ENCODE results near the gene KRTAP29-1. TPM values are rescaled to one million over a fixed set of nuclear protein-coding genes. Genes with fewer than 3 reads are reported as not detected.

Gene KRTAP29-1
- polyA plus RNA-seq, 3 donors = not detected

- H3K27me3 ChIP-seq (ENCODE audit: control insufficient read depth in 2 of 2, insufficient read depth in 2 of 2, low read length in 2 of 2) = no peaks in the 10 kb centered on the region
- no peak overlapping the region for H3K9ac ChIP-seq (ENCODE audit: insufficient read depth, low read length, poor library complexity, severe bottlenecking)
- no peak overlapping the region for H2AFZ ChIP-seq (ENCODE audit: insufficient read depth, low read depth, low read length, poor library complexity, severe bottlenecking)
- Mint-ChIP-seq H3K27me3 (ENCODE audit: low read depth in 3 of 3) (peaks cover 2 to 10% (median 4%) of the 10 kb centered on the region in 3 donors), H3K27ac (no peak overlapping the region), H3K9me3 (peaks cover 10 to 23% (median 19%) of the 10 kb centered on the region in 7 donors), H3K4me3 (no peak overlapping the region), H3K36me3 (peaks cover 0 to 2% of the 10 kb centered on the region in 2 donors), H3K4me1 (peaks cover under 1% of the 10 kb centered on the region)
- H3K9me3 ChIP-seq (replicated peaks in 1 of 2; ENCODE audit: control insufficient read depth in 1 of 2, insufficient read depth in 1 of 2, low read length in 2 of 2) = peaks cover 15 to 16% of the 10 kb centered on the region in 2 donors
- H3K4me2 ChIP-seq (replicated peaks; ENCODE audit: extremely low read depth, low read length, poor library complexity, severe bottlenecking) = no peak overlapping the region
- no peak for DNase-seq
- no peak overlapping the region for H3K27ac ChIP-seq (ENCODE audit: low read depth in 1 of 2, low read length in 2 of 2)
- intact Hi-C loops (cut with micrococcal nuclease) = no loop called here
- WGBS (ENCODE audit: insufficient coverage) = 100% methylated on average over 2 of the region's 3 CpGs
- TF ChIP-seq CTCF (IDR thresholded peaks at IDR 0.05) = no peak
- H3K4me3 ChIP-seq (replicated peaks in 1 of 3; ENCODE audit: low read depth in 2 of 3, low read length in 3 of 3) = no peak overlapping the region
- no peaks in the 10 kb centered on the region for H3K79me2 ChIP-seq (ENCODE audit: insufficient read depth, low read length)
- no peaks in the 10 kb centered on the region for H3K36me3 ChIP-seq (replicated peaks in 1 of 2; ENCODE audit: control insufficient read depth in 1 of 2, insufficient read depth in 2 of 2, low read length in 2 of 2)
- H4K20me1 ChIP-seq (ENCODE audit: insufficient read depth, low read length) = no peaks in the 10 kb centered on the region
- H3K4me1 ChIP-seq (ENCODE audit: control insufficient read depth in 1 of 2, insufficient read depth in 2 of 2, low read length in 2 of 2) = peaks cover 0 to 1% of the 10 kb centered on the region in 2 donors
Measured at GRCh38 chr17:41345992-41346391, 43.3 kb upstream of the KRTAP29-1 start.

- no peaks in the 10 kb centered on the region for H4K20me1 ChIP-seq (ENCODE audit: insufficient read depth, low read length)
- peaks cover 0 to 2% of the 10 kb centered on the region in 2 donors for H3K36me3 Mint-ChIP-seq
- peak overlapping the region in 1 of 7 donors; percentile 5 for H3K27ac Mint-ChIP-seq
- H3K27me3 Mint-ChIP-seq (ENCODE audit: low read depth in 3 of 3) = peaks cover 2 to 5% (median 4%) of the 10 kb centered on the region in 3 donors
- H3K27me3 ChIP-seq (ENCODE audit: control insufficient read depth in 2 of 2, insufficient read depth in 2 of 2, low read length in 2 of 2) = no peaks in the 10 kb centered on the region
- no peak for TF ChIP-seq CTCF (IDR thresholded peaks at IDR 0.05)
- no peaks in the 10 kb centered on the region for H3K36me3 ChIP-seq (replicated peaks in 1 of 2; ENCODE audit: control insufficient read depth in 1 of 2, insufficient read depth in 2 of 2, low read length in 2 of 2)
- H3K27ac ChIP-seq (ENCODE audit: low read depth in 1 of 2, low read length in 2 of 2) = no peak overlapping the region
- 84% methylated on average over 3 of the region's 3 CpGs for WGBS (ENCODE audit: insufficient coverage)
- H3K4me2 ChIP-seq (replicated peaks; ENCODE audit: extremely low read depth, low read length, poor library complexity, severe bottlenecking) = no peak overlapping the region
- H3K9me3 ChIP-seq (replicated peaks in 1 of 2; ENCODE audit: control insufficient read depth in 1 of 2, insufficient read depth in 1 of 2, low read length in 2 of 2) = peaks cover 15 to 16% of the 10 kb centered on the region in 2 donors
- H3K4me3 ChIP-seq (replicated peaks in 1 of 3; ENCODE audit: low read depth in 2 of 3, low read length in 3 of 3) = no peak overlapping the region
- H3K4me3 Mint-ChIP-seq = no peak overlapping the region
- no peak overlapping the region for H3K9ac ChIP-seq (ENCODE audit: insufficient read depth, low read length, poor library complexity, severe bottlenecking)
- intact Hi-C loops (cut with micrococcal nuclease) = no loop called here
- peaks cover 25% of the 10 kb centered on the region for H3K4me1 Mint-ChIP-seq
- DNase-seq = no peak
- peaks cover 22 to 29% of the 10 kb centered on the region in 2 donors for H3K4me1 ChIP-seq (ENCODE audit: control insufficient read depth in 1 of 2, insufficient read depth in 2 of 2, low read length in 2 of 2)
- H2AFZ ChIP-seq (ENCODE audit: insufficient read depth, low read depth, low read length, poor library complexity, severe bottlenecking) = no peak overlapping the region
- H3K9me3 Mint-ChIP-seq = peaks cover 10 to 23% (median 19%) of the 10 kb centered on the region in 7 donors
- no peaks in the 10 kb centered on the region for H3K79me2 ChIP-seq (ENCODE audit: insufficient read depth, low read length)
Measured at GRCh38 chr17:41343029-41343428, 40.4 kb upstream of the KRTAP29-1 start.
